Caco-2 (cell line): ENCODE data around the gene GOLGA5. TPM values are rescaled to one million over a fixed set of nuclear protein-coding genes. Genes with fewer than 3 reads are reported as not detected.

ENCODE experiments used
- BruUV-seq: library from RNA; stranded (reverse); fragments of 400-500 nt; replicated peaks from 2 replicates; lab custom pipeline; 2021; lab: Mats Ljungman, UMichigan
- CTCF ChIA-PET: fragments of 300-600 bp; sonication (Branson Sonifier 250); formaldehyde crosslinking; loops from one replicate; lab custom pipeline; 2022; ENCODE audit warnings: antibody characterized with exemption; lab: Charles Lee
- POLR2A ChIA-PET: fragments of 300-600 bp; sonication (Branson Sonifier 250); formaldehyde crosslinking; loops from one replicate; lab custom pipeline; 2022; ENCODE audit warnings: antibody characterized with exemption; lab: Charles Lee
- DNase-seq, 2 experiments: peaks; one replicate each; pipeline versions ENCODE4 v3.0.0 to v3.0.0-alpha.2; 2020 to 2022
- H3K27me3 ChIP-seq: replicated peaks from 2 replicates; pipeline ENCODE4 v1.6.0; 2011; ENCODE audit warnings: low read length; ENCODE audit not compliant: control insufficient read depth, insufficient read depth
- H3K36me3 ChIP-seq: 2 replicates; pipeline ENCODE4 v1.5.1; 2011; ENCODE audit warnings: low read length; ENCODE audit not compliant: control insufficient read depth, insufficient read depth
- H3K4me1 ChIP-seq: fragments of 250-450 bp; sonication (Bioruptor Pico); 2 replicates; pipeline ENCODE4 v1.5.1; 2020; ENCODE audit warnings: mild to moderate bottlenecking
- H3K4me3 ChIP-seq: 2 replicates; pipeline ENCODE4 v1.5.1; 2011; ENCODE audit warnings: low read depth, mild to moderate bottlenecking, control low read depth, low read length
- H3K9me3 ChIP-seq: fragments of 250-450 bp; sonication (Bioruptor Pico); 2 replicates; pipeline ENCODE4 v1.5.1; 2020; ENCODE audit warnings: mild to moderate bottlenecking, moderate library complexity
- H3K27ac Mint-ChIP-seq: one replicate; pipeline ENCODE4 v1.8.0; 2022; ENCODE audit warnings: mixed read lengths; ENCODE audit not compliant: unreplicated experiment
- H3K27me3 Mint-ChIP-seq: one replicate; pipeline ENCODE4 v1.8.0; 2022; ENCODE audit warnings: mixed read lengths; ENCODE audit not compliant: insufficient read depth, unreplicated experiment
- H3K36me3 Mint-ChIP-seq: one replicate; pipeline ENCODE4 v1.8.0; 2022; ENCODE audit warnings: mild to moderate bottlenecking, mixed read lengths; ENCODE audit not compliant: insufficient read depth, unreplicated experiment
- H3K4me1 Mint-ChIP-seq: one replicate; pipeline ENCODE4 v1.8.0; 2022; ENCODE audit warnings: low read depth, mixed read lengths; ENCODE audit not compliant: unreplicated experiment
- H3K4me3 Mint-ChIP-seq: one replicate; pipeline ENCODE4 v1.8.0; 2022; ENCODE audit warnings: mild to moderate bottlenecking, moderate library complexity, mixed read lengths; ENCODE audit not compliant: unreplicated experiment
- H3K9me3 Mint-ChIP-seq: one replicate; pipeline ENCODE4 v1.8.0; 2022; ENCODE audit warnings: mixed read lengths; ENCODE audit not compliant: unreplicated experiment
- CTCF ChIP-seq, 2 experiments: fragments of 200-600 bp in 1 of 2; IDR thresholded peaks; 1 replicate in 1 of 2; 2 replicates in 1 of 2; pipeline versions ENCODE4 v1.5.1 to v1.8.0; 2011 to 2022; ENCODE audit warnings: antibody characterized with exemption in 1 of 2, control low read depth in 1 of 2, inconsistent platforms in 1 of 2, low read depth in 1 of 2, low read length in 1 of 2, mild to moderate bottlenecking in 1 of 2, moderate library complexity in 1 of 2; ENCODE audit not compliant: insufficient read depth in 1 of 2, severe bottlenecking in 1 of 2, unreplicated experiment in 1 of 2
- intact Hi-C: fragments of 100-400 bp; cut with micrococcal nuclease; formaldehyde crosslinking; loops from one replicate; pipeline ENCODE4 v1.10.0; 2022; ENCODE audit not compliant: unreplicated experiment
- total RNA-seq: library from RNA; stranded (reverse); gene quantifications from 2 replicates; pipeline ENCODE4 v1.2.3, GENCODE V29; 2022

Gene GOLGA5
- total RNA-seq, 1 experiment from 2014 or later, result 33.1 TPM

GRCh38 chr14:92751819-92752218, 42.3 kb upstream of the GOLGA5 start:
- Histone ChIP-seq H3K36me3 (no peaks in the 10 kb centered on the region), H3K4me1 (peaks cover 5% of the 10 kb centered on the region; the same call in 1 of the 2 replicates), H3K27me3 (no peaks in the 10 kb centered on the region), H3K9me3 (peaks cover 5% of the 10 kb centered on the region; the same call in 1 of the 2 replicates), H3K4me3 (no peak overlapping the region)
- Mint-ChIP-seq H3K27me3 (peaks cover 4% of the 10 kb centered on the region), H3K27ac (no peak overlapping the region), H3K4me3 (no peak overlapping the region), H3K36me3 (peaks cover 12% of the 10 kb centered on the region), H3K9me3 (no peaks in the 10 kb centered on the region), H3K4me1 (peaks cover 7% of the 10 kb centered on the region)
- POLR2A ChIA-PET, result interaction anchor here (0.6 kb wide), 1 partner anchor 58 kb away, joined by 3 read pairs; no protein-coding TSS in a partner anchor
- CTCF ChIA-PET, result no interaction called here
- no peak for TF ChIP-seq CTCF (IDR thresholded peaks at IDR 0.05; ENCODE audit: insufficient read depth in 1 of 2, low read depth in 1 of 2, low read length in 1 of 2, severe bottlenecking in 1 of 2, unreplicated experiment in 1 of 2)
- DNase-seq, result no peak
- intact Hi-C loops, result no loop called here
- BruUV-seq, result no TSS peak

- ChIA-PET POLR2A (no interaction called here), CTCF (no interaction called here)
- Mint-ChIP-seq H3K36me3 (peaks cover 2% of the 10 kb centered on the region), H3K27me3 (peaks cover 4% of the 10 kb centered on the region), H3K4me1 (no peaks in the 10 kb centered on the region), H3K9me3 (no peaks in the 10 kb centered on the region), H3K27ac (no peak overlapping the region), H3K4me3 (no peak overlapping the region)
- H3K36me3 ChIP-seq, result no peaks in the 10 kb centered on the region
- BruUV-seq, result no TSS peak
- no peaks in the 10 kb centered on the region for H3K4me1 ChIP-seq
- no peak for TF ChIP-seq CTCF (IDR thresholded peaks at IDR 0.05; ENCODE audit: insufficient read depth in 1 of 2, low read depth in 1 of 2, low read length in 1 of 2, severe bottlenecking in 1 of 2, unreplicated experiment in 1 of 2)
- H3K27me3 ChIP-seq, result no peaks in the 10 kb centered on the region
- intact Hi-C loops, result no loop called here
- H3K4me3 ChIP-seq, result no peak overlapping the region
- peaks cover 5% of the 10 kb centered on the region; the same call in 1 of the 2 replicates for H3K9me3 ChIP-seq
- DNase-seq, result no peak
Measured at GRCh38 chr14:92753250-92753649, 40.9 kb upstream of the GOLGA5 start.

- Mint-ChIP-seq H3K4me1 (peaks cover 2% of the 10 kb centered on the region), H3K4me3 (no peak overlapping the region), H3K27me3 (peaks cover 4% of the 10 kb centered on the region), H3K27ac (no peak overlapping the region), H3K36me3 (no peaks in the 10 kb centered on the region), H3K9me3 (peaks cover 2% of the 10 kb centered on the region)
- TF ChIP-seq CTCF (IDR thresholded peaks at IDR 0.05; ENCODE audit: insufficient read depth in 1 of 2, low read depth in 1 of 2, low read length in 1 of 2, severe bottlenecking in 1 of 2, unreplicated experiment in 1 of 2), result no peak
- BruUV-seq, result no TSS peak
- ChIA-PET CTCF (no interaction called here), POLR2A (interaction anchor here (0.6 kb wide), 1 partner anchor 39 kb away, joined by 3 read pairs; the partner anchor contains the start of gene GOLGA5)
- Histone ChIP-seq H3K27me3 (no peaks in the 10 kb centered on the region), H3K4me1 (no peaks in the 10 kb centered on the region), H3K36me3 (no peaks in the 10 kb centered on the region), H3K9me3 (peaks cover 5% of the 10 kb centered on the region; the same call in 1 of the 2 replicates), H3K4me3 (no peak overlapping the region)
- intact Hi-C loops, result no loop called here
- no peak for DNase-seq
Measured at GRCh38 chr14:92754966-92755365, 39.1 kb upstream of the GOLGA5 start.
